Natural killer cell (primary cell): ENCODE results near the gene CSH2. TPM values are rescaled to one million over a fixed set of nuclear protein-coding genes. Genes with fewer than 3 reads are reported as not detected.

Source experiments
- ATAC-seq, 3 donors: fragments of 150-1000 bp in 2 of 3; fragments of 200-7000 bp in 1 of 3; cut with Tn5 transposase; 1 replicate in 1 of 3; 2 replicates in 2 of 3; pipeline ENCODE4 v1.10.0; 2021; ENCODE audit warnings: mild to moderate bottlenecking in 2 of 3, moderate library complexity in 2 of 3
- DNase-seq, 2 donors: peaks; one replicate each; pipeline versions ENCODE4 v3.0.0 to v3.0.0-alpha.2; 2013 to 2021; ENCODE audit warnings: mixed read lengths in 1 of 2
- H3K27ac ChIP-seq: one replicate; pipeline ENCODE4 v1.5.1; 2013; ENCODE audit warnings: mild to moderate bottlenecking, low read length
- H3K27me3 ChIP-seq: one replicate; pipeline ENCODE4 v1.6.1; 2013; ENCODE audit warnings: low read length; ENCODE audit not compliant: control insufficient read depth, insufficient read depth
- H3K36me3 ChIP-seq: one replicate; pipeline ENCODE4 v1.6.1; 2013; ENCODE audit warnings: low read length; ENCODE audit not compliant: control insufficient read depth, insufficient read depth
- H3K4me1 ChIP-seq: one replicate; pipeline ENCODE4 v1.6.1; 2013; ENCODE audit warnings: low read length; ENCODE audit not compliant: control insufficient read depth, insufficient read depth
- H3K4me3 ChIP-seq: one replicate; pipeline ENCODE4 v1.5.1; 2013; ENCODE audit warnings: low read length
- H3K9me3 ChIP-seq: one replicate; pipeline ENCODE4 v1.6.1; 2013; ENCODE audit warnings: low read length; ENCODE audit not compliant: control insufficient read depth, insufficient read depth
- H3K27ac Mint-ChIP-seq, 2 donors: one replicate each; pipeline ENCODE4 v1.8.0; 2022; ENCODE audit warnings: mild to moderate bottlenecking in 2 of 2, mixed read lengths in 2 of 2, moderate library complexity in 1 of 2
- H3K27me3 Mint-ChIP-seq, 2 donors: one replicate each; pipeline ENCODE4 v1.8.0; 2022; ENCODE audit warnings: low read depth in 2 of 2, mixed read lengths in 2 of 2
- H3K36me3 Mint-ChIP-seq: one replicate; pipeline ENCODE4 v1.8.0; 2022; ENCODE audit warnings: mixed read lengths
- H3K4me1 Mint-ChIP-seq, 2 donors: one replicate each; pipeline ENCODE4 v1.8.0; 2022; ENCODE audit warnings: mixed read lengths in 2 of 2
- H3K4me3 Mint-ChIP-seq: one replicate; pipeline ENCODE4 v1.8.0; 2022; ENCODE audit warnings: mild to moderate bottlenecking, moderate library complexity, mixed read lengths
- H3K9me3 Mint-ChIP-seq, 2 donors: one replicate each; pipeline ENCODE4 v1.8.0; 2022; ENCODE audit warnings: mixed read lengths in 2 of 2
- CTCF ChIP-seq: fragments of 200-600 bp; IDR thresholded peaks from one replicate; pipeline ENCODE4 v1.8.0; 2022; ENCODE audit warnings: antibody characterized with exemption
- WGBS: methylation state at CpG from one replicate; pipeline ENCODE4 v1.1.7; 2013; ENCODE audit warnings: missing lambda C conversion rate; ENCODE audit not compliant: insufficient coverage; 5-methylcytosine and 5-hydroxymethylcytosine counted together
- intact Hi-C: fragments of 100-400 bp; cut with micrococcal nuclease; formaldehyde crosslinking; loops from one replicate; pipeline ENCODE4 v1.14.2; 2022
- total RNA-seq, 4 donors: library from RNA; stranded (reverse); fragments of 120-200 nt in 1 of 4; gene quantifications; one replicate each; pipeline versions ENCODE4 v1.2.3 to v1.2.4, GENCODE V29; 2013 to 2022

The CSH2 gene
- total RNA-seq, 3 donors from 2014 or later (not counting 1 experiment from before 2014, with no cell fraction given) = not detected

DNA sequence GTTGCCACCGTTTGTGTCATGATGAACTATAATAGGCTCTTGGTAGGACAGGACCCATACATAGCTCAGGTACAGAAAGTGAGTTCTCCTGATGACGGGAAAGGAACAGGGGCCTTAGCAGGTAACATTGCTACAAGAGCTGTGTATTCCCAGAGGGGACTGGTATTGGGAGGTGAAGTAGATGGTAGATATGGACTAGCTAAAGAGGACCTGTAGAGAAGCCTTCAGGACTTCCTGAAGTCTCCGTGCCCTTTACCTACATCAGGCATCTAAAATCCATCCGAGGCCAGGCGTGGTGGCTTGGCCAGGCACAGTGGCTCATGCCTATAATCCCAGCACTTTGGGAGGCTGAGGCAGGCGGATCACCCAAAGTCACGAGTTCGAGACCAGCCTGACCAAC, 18.3 kb downstream of the CSH2 start:
- no peak overlapping the region for H3K27ac Mint-ChIP-seq
- H3K4me3 Mint-ChIP-seq = no peak overlapping the region
- no peaks in the 10 kb centered on the region for H3K27me3 Mint-ChIP-seq
- H3K36me3 Mint-ChIP-seq = no peaks in the 10 kb centered on the region
- intact Hi-C loops = no loop called here
- Histone ChIP-seq H3K27ac (no peak overlapping the region), H3K9me3 (no peaks in the 10 kb centered on the region), H3K4me1 (no peaks in the 10 kb centered on the region), H3K4me3 (no peak overlapping the region), H3K36me3 (no peaks in the 10 kb centered on the region), H3K27me3 (no peaks in the 10 kb centered on the region)
- WGBS = 95% methylated on average over 8 of the region's 8 CpGs
- DNase-seq (no peak), ATAC-seq (no peak)
- H3K9me3 Mint-ChIP-seq = no peaks in the 10 kb centered on the region
- no peaks in the 10 kb centered on the region for H3K4me1 Mint-ChIP-seq
- TF ChIP-seq CTCF = no peak

DNA sequence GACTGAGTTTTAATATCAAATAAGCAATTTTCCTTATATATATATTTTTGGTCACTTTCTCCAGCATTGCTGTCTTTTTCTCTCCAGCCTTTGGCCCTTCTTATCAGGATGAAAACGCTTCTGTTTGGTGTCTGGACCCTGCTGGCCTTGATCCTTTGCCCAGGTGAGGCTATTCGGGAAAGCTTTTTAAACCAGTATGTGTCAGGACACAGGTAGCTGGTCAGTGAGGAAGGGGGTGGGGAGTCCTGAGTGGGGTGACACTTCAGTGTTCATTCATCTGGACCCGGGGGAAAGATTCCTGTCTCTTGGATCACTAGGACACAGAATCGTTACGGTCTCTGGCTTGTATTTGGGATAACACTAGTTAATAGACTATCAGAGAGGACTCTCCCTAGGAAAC, 18.8 kb downstream of the CSH2 start:
- Histone ChIP-seq H3K4me3 (no peak overlapping the region), H3K27me3 (no peaks in the 10 kb centered on the region), H3K4me1 (no peaks in the 10 kb centered on the region), H3K36me3 (no peaks in the 10 kb centered on the region), H3K9me3 (no peaks in the 10 kb centered on the region), H3K27ac (no peak overlapping the region)
- intact Hi-C loops = no loop called here
- DNase-seq = no peak
- Mint-ChIP-seq H3K27ac (no peak overlapping the region), H3K36me3 (no peaks in the 10 kb centered on the region), H3K27me3 (no peaks in the 10 kb centered on the region), H3K4me3 (no peak overlapping the region), H3K4me1 (no peaks in the 10 kb centered on the region), H3K9me3 (no peaks in the 10 kb centered on the region)
- no peak for ATAC-seq
- no peak for TF ChIP-seq CTCF
- WGBS = 93% methylated on average over 5 of the region's 5 CpGs

DNA sequence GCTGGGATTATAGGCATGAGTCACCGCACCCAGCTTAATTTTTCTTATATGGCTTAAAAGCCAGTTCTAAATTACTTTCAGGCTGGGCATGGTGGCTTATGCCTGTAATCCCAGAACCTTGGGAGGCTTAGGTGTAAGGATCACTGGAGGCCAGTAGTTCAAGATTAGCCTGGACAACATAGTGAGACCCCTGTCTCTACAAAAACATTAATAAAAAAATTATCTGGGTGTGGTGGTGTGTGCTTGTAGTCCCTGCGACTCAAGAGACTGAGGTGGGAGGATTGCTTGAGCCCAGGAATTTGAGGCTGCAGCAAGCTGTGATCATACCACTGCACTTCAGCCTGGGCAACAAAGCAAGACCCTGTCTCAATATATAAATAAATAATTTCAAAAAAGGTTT, 20.2 kb downstream of the CSH2 start:
- TF ChIP-seq CTCF = no peak
- intact Hi-C loops = no loop called here
- no peak overlapping the region for H3K27ac Mint-ChIP-seq

GRCh38 chr17:63850401-63850800, 23.1 kb downstream of the CSH2 start:
- TF ChIP-seq CTCF = no peak

More for the DNA sequence above, 20.2 kb downstream of the CSH2 start:
- no peaks in the 10 kb centered on the region for H3K36me3 ChIP-seq
- no peak for ATAC-seq
- peaks cover 9 to 11% of the 10 kb centered on the region in 2 donors for H3K4me1 Mint-ChIP-seq
- 96% methylated on average over 2 of the region's 2 CpGs for WGBS
- H3K9me3 Mint-ChIP-seq = no peaks in the 10 kb centered on the region
- H3K27me3 Mint-ChIP-seq = no peaks in the 10 kb centered on the region
- H3K9me3 ChIP-seq = no peaks in the 10 kb centered on the region
- H3K4me3 Mint-ChIP-seq = no peak overlapping the region
- H3K36me3 Mint-ChIP-seq = no peaks in the 10 kb centered on the region
- H3K4me3 ChIP-seq = no peak overlapping the region
- no peak for DNase-seq
- H3K4me1 ChIP-seq = peaks cover 13% of the 10 kb centered on the region
- H3K27me3 ChIP-seq = no peaks in the 10 kb centered on the region
- no peak overlapping the region for H3K27ac ChIP-seq

More at GRCh38 chr17:63850401-63850800, 23.1 kb downstream of the CSH2 start:
- ATAC-seq (no peak), DNase-seq (peak in 1 of 2 donors; percentile 17)
- no peak overlapping the region for H3K27ac ChIP-seq
- H3K36me3 ChIP-seq = no peaks in the 10 kb centered on the region
- peaks cover 15% of the 10 kb centered on the region for H3K4me1 ChIP-seq
- Mint-ChIP-seq H3K4me1 (peaks cover 17 to 18% of the 10 kb centered on the region in 2 donors), H3K27me3 (no peaks in the 10 kb centered on the region), H3K4me3 (no peak overlapping the region), H3K27ac (no peak overlapping the region), H3K36me3 (no peaks in the 10 kb centered on the region), H3K9me3 (no peaks in the 10 kb centered on the region)
- no peaks in the 10 kb centered on the region for H3K27me3 ChIP-seq
- intact Hi-C loops = no loop called here
- 87% methylated on average over 8 of the region's 9 CpGs for WGBS
- no peak overlapping the region for H3K4me3 ChIP-seq
- H3K9me3 ChIP-seq = no peaks in the 10 kb centered on the region
